A172 (cell line): Measurements from ENCODE around the gene PXMP4. TPM values are rescaled to one million over a fixed set of nuclear protein-coding genes. Genes with fewer than 3 reads are reported as not detected.

Experiments used
- DNase-seq: peaks from one replicate; pipeline ENCODE4 v3.0.0-alpha.2; 2015; ENCODE audit warnings: low spot score
- total RNA-seq: library from RNA; depleted of rRNA; stranded (reverse); fragments of >200 nt; shearing (Covaris generic); gene quantifications from 2 replicates; pipeline ENCODE4 v1.2.3, GENCODE V29; 2014

The PXMP4 gene
- total RNA-seq, 1 experiment from 2014 or later, result 10.2 TPM

DNA sequence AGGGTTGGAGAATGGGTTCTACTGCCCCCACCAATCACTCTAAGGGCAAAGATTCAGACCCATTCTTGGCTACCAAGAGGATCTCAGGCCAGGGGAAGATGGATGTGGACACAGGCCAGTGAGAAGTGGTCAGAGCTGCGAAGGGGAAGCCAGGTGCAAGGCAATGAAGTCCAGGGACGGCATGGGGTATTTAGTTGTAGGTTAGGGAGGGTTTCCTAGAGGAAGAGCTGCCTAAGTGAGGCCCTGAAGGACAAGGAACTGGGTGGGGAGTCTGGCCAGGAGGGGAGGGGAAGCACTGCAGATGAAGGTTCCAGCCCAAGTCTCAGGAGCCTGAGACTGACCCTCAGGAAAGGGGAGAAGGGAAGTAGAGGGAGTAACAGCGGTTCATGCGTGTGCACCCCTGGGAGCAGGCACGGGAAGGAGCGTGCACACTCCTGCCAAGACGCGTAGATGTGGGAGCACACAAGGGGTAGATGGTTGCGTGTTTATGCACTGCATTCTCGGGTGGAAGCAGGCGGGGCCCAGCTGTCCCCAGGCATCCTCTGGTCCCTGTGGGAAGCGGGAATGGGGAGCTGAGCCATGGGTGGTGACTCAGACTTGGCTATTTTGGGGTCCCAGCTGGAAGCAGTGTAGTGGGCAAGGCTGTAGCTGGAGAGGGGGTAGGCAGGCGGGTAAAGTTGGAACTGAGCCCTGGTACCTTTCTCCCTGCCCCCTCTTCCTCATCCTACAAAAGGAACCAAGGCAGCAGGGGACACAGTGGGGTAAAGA, 50.1 kb downstream of the PXMP4 start:
- no peak for DNase-seq

DNA sequence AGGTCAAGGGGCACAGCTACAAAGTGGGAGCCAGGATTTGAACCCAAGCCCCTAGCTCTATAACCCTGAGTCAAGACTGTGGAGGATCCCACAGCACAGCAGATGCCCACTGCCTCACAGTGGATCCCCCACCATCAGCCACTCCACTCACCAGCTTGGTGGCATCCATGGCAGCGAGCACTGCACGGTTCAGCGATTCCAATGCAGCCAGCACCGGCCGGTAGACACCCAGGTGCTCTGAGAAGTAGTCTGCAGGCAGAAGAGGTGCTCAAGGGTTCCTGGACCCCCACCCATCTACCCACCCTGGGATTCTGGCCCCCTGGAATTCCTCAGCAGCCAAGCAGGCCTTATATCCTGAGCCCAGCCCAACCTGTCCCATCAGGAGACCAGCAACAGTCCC, 50.9 kb downstream of the PXMP4 start:
- no peak for DNase-seq

DNA sequence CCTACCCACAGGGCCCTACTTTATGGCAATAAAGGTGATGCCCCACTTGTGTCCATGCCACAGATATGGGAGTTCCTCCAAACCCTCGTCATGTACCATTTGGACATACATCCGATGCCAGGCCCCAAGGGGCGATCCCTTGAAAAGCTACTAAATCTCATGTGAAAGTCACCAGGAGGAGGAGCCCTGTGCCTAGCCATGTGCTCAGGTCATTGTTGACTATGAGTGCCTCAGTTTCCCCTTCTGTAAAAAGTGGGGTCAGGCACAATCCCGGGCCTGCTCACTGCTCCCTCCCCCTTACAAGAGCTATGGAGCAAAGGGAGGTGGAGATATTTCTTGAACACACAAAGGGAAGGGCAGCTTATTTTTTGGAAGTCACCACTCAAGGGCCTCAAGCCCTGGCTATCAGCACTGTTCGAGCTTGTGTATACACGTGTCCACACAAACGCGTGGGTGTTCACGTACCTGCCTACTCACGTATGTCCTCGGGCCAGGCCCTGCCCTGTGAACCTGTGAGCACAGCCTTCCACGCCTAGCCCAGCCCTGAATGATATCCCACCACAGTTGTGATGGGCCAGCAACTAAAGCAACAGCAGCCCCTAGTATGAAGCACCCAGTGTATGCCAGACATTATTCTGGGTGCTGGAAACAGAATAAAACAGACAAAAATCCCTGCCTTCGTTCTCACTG, 51.5 kb downstream of the PXMP4 start:
- DNase-seq, result no peak

DNA sequence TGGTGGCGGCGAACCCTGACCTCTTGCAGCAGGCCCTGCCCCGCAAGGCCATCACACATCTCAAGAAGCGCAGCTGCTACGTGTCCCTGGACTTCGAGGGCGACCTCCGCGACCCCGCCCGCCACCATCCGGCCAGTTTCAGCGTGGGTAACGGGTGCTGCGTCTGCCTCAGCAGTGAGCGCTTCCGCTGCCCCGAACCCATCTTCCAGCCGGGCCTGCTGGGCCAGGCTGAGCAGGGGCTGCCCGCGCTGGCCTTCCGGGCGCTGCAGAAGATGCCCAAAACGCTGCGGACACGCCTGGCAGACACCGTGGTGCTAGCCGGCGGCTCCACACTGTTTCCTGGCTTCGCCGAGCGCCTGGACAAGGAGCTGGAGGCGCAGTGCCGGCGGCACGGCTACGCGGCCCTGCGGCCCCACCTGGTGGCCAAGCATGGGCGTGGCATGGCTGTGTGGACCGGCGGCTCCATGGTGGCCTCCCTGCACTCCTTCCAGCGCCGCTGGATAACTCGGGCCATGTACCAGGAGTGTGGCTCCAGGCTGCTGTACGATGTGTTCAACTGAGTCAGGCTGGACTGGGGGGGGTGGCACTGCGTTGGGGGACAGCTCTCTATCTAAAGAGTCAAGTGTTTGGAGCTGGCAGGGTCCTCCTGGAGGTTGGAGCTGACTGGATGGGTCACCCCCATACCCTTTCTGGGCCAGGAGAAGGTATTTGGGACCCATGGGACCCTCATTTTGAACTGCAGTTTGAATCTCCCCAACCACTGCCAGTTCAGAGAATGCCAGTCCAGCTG, 52.2 kb downstream of the PXMP4 start:
- no peak for DNase-seq

DNA sequence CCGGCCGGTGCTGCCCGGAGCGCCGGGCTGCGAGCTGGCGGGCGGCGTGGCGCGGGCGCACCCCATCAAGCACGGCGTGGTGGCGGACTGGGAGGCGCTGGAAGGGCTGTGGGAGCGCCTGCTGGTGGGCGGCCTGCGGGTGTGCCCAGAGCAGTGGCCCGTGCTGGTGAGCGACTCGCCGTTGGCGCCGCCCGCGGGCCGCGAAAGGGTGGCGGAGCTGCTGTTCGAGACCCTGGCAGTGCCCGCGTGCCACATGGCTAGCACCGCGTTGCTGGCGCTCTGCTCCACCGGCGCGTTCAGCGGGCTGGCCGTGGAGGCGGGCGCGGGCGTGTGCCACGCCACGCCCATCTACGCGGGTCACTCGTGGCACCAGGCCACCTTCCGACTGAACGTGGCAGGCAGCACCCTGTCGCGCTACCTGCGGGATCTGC, 52.9 kb downstream of the PXMP4 start:
- no peak for DNase-seq

DNA sequence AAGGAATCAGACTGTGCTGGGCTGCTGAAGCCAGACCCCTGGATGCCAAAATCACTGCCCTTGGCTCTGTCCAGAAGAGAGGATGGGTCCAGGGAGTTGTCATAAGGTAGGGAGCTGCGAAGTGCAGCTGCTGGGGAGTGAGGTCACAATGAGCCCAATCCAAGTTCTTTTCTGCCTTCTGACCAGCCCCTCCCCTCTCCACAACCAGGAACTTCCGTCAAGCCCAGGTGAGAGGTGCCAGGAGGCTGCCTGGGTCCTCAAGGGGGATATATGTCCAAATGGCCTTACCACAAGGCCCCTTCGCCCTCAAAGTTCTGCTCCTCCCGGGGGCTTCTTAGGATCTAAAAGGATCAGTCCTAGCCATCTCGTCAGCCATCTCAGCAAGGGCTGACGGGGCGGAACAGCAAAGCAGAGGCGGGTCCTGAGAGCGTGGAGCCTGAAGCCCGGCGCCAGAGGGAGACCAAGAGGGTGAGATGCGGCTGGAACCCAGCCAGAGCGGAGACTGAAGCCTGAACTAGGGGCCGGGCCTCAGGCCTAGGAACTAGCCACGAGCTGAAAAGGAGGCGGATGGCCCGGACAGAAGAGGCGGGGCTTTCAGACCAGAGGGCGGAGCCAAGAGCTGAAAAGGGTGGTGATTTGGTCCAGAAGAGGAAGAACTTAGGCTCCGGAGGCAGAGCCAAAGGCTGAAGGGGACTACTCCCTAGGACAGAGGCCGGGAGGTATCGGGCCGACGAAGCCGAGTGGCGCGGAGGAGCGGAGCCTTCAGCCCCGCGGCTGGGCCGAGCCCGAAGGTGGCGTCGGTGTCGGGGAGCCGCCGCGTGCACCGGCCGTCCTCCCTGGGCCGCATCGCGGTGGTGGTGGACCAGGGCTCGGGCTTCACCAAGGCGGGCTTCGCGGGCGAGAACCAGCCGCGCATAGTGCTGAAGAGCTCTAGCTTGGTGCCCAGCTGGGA, 53.5 kb downstream of the PXMP4 start, which contains the start of gene ACTL10:
ACTL10 (plus strand) TSS at position 651 of the 952 bp plus-strand sequence. CDS start 555 bp downstream, outside the sequence.
- no peak for DNase-seq

DNA sequence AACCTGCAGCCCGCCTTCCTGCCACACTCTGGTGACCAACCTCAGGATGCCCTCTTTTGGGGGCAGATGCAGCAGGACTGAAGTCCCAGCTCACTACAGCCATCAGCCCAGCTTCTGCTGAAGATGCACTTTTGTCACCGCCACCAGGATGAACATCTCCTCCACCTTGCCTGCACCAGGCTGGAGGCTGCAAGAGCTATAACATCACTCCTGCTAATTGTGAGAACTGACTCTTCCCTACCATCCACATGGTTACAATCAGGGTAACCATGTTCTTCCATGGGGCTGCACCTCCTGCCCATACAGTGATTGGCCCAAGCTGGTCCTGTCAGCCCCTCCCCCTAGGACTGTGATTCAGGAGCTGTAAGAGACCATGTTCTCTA, 55.4 kb downstream of the PXMP4 start:
- DNase-seq, result no peak

DNA sequence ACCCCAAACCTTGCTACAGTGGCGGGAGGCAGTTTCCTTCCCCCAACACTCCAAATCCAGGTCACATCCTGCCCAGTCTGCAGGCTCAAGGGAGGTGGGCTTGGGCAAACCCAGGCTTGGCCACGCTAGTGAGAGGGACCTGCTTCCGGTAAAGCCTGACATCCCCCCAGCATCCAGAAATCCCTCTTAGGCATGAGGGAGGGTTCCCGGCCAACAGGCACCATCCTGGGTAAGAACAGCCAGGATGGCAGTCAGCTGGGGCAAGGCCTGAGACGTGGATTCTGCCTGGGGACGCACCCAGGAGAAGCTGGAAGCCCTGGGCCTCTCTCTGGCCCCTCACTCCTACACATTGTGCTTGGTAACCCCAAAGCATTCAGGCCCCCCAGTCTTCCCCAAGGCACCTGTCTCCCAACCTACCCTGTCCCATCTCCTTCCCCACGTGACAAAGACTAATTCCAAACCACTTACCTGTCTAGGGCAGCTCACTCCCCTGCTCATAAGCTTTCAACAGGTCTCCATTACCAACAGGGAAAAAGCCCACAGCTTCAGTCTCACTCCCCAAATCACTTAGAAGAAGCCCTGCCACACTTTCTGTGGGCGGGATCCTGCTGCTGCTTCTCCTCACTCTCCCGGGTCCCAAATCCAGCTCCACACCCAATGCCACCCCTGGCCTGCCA, 55.9 kb downstream of the PXMP4 start:
- no peak for DNase-seq

DNA sequence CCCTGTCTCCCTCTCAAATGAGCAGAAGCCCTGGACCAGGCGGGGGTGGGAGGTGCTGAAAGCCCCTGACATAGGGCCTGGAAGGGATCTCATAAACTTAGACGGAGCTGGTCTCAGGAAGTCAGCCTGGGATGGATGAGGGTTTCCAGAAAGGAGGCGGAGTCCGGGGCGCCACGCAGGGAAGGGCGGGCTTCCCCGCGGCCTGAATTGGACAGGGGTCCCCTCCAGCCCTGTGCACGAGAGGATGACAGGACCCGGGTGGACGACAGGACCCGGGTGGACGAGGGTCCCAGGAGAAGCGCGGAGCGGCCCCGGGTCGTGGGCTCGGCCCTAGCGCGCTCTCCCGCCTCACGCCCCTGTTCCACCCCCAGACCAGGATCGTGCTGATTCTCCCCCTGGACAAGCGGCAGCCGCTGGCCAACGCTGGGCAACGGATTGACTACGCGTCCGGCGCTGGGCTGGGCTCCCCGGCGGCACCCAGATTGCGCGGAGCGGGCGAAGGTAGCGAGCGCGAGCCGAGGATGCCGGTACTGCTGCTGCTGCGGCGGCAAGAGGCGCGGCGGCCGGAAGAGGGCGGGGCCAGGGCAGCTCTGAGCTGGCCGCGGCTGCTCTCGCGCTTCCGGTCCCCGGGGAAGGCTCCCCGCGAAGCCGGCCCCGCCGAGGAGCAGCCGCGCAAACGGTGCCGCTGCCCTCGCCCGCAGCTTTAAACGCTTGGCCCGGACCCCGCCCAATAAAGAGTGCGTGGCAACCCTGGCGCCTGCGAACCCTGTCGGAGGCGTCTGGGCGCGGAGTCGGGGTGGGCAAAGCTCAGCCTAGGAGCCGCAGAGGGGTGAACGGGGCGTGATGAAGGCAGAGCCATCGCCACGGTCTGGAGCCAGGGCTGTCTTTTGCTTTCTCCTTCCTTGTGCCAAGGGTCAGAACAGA, 56.7 kb downstream of the PXMP4 start:
- peak; percentile 75 for DNase-seq

DNA sequence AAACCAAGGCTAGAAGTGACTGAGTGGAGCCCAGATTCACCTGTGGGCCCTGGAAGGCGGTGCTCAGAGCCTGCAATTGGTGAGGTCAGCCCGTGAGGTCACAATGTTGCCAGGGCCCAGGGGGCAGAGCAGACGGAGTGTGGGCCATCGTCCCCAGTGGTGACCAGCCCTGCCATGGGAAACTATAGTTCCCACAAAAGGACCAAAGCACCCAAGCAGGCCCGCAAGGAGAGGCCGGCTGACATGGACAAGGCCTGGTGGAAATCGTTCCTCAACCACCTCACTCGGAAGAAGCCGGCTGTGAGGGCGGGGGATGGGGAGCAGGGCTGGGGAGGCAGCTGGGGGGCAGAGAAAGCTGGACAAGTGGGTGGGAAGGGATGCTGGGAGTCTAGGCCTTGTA, 57.9 kb downstream of the PXMP4 start, which contains the start of gene C20orf144:
C20orf144 (plus strand) TSS at position 156 of the 400 bp plus-strand sequence; CDS start at position 175, 19 bp downstream.
- DNase-seq, result no peak

DNA sequence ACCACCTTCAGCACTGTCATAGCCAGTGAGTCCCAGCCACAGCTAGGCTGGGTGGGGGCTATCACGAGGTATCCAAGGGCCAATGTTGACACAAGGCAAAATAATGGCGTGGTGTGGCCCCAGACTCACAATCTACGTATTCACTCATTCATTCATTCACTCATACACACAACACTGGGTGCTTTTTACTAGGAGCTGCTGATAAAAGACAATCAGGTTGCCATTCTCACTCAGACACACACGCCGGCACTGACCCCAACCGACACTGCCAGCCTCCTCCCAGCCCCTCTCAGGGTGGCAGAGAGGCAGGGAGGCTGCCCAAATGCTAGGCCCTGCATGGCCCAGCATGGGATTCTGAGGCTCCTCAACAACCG, 59.4 kb downstream of the PXMP4 start:
- DNase-seq, result no peak

DNA sequence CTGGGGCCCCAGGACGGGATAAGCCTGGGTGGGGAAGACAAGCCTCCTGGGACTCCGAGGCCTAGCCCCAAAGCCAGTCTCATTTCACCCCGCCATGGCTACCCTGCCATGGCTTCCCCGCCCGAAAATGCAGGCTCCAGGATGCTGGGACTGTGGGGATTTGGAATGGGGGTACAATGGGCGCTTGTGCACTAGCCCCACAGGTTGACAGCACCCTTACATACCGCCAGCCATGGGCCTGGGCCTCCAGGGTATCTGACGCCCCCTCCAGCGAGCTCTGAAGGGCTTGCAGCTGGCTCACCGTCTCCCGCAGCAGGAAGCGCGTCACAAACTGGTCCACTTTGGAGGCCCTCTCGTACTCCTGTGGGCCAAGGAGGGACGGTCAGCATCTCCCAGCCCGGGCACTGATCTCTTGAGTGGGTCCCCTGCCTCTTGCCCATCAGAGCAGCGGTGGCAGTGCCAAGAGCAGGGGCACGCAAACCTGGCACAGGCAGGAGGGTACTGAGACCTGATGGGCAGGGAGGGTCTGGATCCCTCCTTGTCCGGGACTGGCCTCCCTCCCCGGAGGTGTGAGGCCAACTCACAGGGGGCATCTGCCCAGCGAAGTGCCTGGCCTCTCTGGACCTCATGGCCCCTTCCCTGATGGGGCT, 60.0 kb downstream of the PXMP4 start:
- DNase-seq, result no peak

DNA sequence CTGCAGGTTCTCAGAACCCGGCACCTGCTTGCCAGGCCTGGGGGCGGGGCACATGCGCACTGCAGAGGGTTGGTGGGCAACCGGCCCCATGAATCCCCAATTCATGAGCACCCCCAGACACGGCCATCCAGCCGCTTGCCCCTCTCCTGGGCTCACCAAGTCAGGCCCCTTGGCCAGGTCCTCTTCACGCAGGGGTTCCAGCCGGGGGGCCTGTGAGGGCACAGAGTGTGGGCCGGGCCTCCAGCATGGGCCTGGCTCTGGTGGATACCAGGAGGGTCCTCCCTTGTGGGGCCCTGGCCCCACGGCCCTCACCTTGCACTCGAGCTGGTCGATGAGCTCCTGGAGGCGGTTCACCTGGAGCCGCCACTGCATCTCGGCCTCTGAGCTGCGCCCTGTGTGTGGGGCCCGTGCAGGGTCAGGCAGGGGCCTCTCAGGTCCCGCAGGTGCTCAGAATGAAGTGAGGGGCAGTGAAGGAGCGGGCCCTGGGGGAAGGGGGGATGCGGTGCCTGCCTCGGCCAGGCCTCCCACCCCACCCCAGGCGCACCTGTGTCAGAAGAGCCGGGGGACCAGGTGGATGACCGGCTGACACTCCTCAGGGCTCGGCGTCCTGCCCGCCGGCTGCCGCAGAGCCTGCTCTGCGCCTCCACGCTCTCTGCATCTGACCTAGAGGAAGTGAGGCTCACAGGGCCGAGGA, 60.6 kb downstream of the PXMP4 start:
- no peak for DNase-seq

DNA sequence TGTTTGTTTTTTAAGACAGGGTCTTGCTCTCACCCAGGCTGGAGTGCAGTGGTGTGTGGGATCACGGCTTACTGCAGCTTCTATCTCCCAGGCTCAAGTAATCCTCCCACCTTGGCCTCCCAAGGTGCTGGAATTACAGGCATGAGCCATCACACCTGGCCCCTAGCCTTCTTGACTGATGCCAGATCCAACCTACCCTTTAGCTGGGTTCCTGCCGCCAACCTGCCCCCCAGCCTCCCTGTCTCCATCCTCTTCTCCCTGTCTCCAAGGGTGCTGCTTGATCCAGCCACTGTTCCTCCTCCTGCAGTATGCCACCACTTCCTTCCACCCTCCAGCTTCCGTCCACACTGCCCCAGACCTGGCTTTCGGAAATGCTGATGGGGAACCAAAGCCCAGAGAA, 61.2 kb downstream of the PXMP4 start:
- no peak for DNase-seq

DNA sequence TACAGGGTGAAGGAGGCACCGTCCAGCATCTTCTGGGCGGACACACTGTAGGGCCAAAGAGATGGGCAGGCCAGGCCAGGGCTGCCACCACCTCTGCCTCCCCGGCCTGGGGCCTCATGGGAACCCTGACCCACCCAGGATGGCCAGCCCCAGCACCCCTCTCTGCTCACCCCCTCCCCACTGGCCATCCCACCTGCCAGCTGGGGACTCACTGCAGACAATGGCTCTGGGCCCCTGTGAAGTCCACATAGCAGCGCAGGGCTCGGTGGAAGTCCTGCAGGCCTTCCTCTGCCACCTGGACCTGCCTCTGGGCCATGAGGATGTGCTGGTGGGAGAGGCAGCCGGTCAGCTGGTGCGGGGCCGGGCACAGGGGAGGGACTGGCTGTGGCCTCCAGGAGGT, 61.6 kb downstream of the PXMP4 start:
- no peak for DNase-seq

DNA sequence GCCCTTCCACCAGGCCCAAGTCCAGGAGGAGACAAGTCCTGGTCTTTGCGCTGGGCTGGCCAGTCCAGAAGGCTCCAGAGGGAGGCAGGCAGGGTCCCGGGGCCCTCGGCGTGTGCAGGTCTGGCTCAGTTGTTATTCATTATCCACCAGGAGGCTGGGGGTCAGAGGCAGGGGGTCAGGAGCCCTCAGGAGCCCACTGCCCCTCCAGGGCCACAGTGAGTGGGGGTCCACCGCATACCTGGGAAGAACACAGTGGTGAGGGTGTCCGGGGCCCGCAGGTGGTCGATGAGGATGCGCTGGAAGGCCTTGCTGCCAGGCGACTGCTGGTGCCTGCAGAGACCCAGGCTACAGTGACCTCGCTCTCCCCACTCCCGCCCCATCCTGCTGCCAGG, 62.4 kb downstream of the PXMP4 start:
- DNase-seq, result no peak

DNA sequence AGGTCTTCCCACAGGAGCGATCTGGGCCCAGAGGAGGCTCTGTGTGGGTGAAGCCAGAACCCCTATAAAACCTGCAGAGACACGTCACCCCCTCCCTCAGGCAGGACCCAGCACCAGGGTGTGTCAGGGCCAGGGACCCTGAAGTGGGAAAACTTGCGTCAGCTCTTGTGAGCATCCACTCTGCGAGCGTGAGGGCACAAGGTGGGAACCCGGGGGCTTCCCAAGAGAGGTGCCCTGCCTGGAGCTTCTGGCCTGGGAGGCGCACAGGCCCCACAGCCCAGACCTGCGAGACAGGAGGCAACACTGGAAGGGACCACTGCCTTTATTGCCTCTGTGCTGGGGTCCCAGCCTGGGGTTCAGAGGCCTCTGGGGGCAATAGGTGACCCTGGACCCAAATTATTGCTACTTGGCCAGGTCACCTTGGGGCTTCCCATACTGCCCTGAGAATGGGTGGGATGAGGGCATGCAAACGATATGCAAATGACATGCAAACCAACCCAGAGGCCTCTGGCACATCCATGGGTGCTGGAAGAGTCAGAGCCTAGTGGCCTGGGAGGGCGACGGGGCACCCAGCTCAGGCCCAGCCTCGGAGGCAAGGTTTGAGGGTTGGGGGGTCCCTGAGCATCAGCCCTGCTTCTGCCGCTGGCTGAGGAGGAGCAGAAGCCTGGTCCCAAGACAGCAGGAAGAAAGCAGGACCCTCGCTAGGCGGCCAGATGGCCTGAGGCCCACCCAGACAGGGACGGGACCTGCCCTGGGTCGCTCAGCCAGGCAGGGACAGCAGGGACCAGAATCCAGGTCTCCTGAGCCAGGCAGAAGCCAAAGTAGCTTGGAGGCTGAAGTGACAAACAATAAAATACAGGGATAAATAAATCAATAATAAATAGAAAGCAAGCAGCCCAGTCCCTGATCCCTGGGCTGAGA, 63.1 kb downstream of the PXMP4 start:
- DNase-seq, result no peak
